ENCODE measurements around the gene ADGRG1. TPM values are rescaled to one million over a fixed set of nuclear protein-coding genes. Genes with fewer than 3 reads are reported as not detected.
A peak's percentile ranks its signal among the peaks of the same experiment; 100 is the strongest.

The ADGRG1 gene
- polyA plus RNA-seq, 4 donors: 4.1 to 158 (median 26.0) TPM

DNA sequence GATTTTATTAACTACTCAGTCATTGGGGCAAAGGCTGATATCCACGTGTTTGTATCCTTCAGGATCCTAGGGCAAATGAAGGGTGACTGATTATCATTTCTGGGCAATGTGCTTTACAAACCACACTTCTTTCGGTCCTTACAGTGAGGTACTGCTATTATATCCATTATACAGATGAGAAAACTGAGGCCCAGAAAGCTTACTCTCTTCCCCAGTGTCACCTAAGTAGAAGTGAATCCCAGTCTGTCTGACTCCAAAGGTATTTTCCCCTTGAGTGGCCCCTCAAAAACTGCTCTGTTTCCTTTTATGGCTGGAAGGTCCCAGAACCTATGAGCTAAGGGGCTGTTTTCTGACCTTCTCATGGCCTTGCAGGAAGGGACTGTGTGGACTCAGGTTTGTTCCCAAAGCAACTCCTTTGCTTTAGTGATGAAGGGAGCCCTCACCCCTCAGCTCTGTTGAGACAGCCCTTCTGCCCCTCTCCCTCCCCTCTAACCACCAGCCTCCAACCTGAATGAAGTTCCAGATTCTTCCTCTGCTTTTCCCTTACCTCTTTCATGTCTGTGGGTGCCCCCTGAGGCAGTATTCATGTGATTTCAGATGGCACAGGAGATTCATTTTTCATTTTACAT lies 27.4 kb upstream of the ADGRG1 start:
- WGBS, 3 donors: 51 to 74% (median 55%) methylated on average over 2 of the region's 2 CpGs
- H3K27ac ChIP-seq (ENCODE audit: low read depth in 1 of 3, low read length in 2 of 3): peak overlapping the region in 2 of 3 donors; percentile 6 to 70
- H3K9me3 ChIP-seq (ENCODE audit: control insufficient read depth in 2 of 2, insufficient read depth in 1 of 2, low read depth in 1 of 2, low read length in 1 of 2): no peaks in the 10 kb centered on the region
- no peak overlapping the region for H3K4me3 ChIP-seq (ENCODE audit: low read depth in 1 of 3, low read length in 3 of 3)
- H3K27me3 ChIP-seq (ENCODE audit: control insufficient read depth in 3 of 3, insufficient read depth in 3 of 3, low read length in 3 of 3): no peaks in the 10 kb centered on the region
- DNase-seq (no peak), FAIRE-seq (no peak)
- H3K4me1 ChIP-seq (ENCODE audit: control insufficient read depth in 3 of 3, insufficient read depth in 2 of 3, low read depth in 1 of 3, low read length in 2 of 3): peaks cover 0 to 7% (median 0%) of the 10 kb centered on the region in 3 donors
- H3K36me3 ChIP-seq (ENCODE audit: control insufficient read depth in 3 of 3, insufficient read depth in 2 of 3, low read depth in 1 of 3, low read length in 3 of 3): no peaks in the 10 kb centered on the region

GRCh38 chr16:57601801-57602478 lies 26.5 kb upstream of the ADGRG1 start:
- DNase-seq: peak in 1 of 2 donors; percentile 59
- Histone ChIP-seq H3K4me1 (ENCODE audit: control insufficient read depth in 3 of 3, insufficient read depth in 2 of 3, low read depth in 1 of 3, low read length in 2 of 3) (peaks cover 0 to 16% (median 1%) of the 10 kb centered on the region in 3 donors), H3K9me3 (ENCODE audit: control insufficient read depth in 2 of 2, insufficient read depth in 1 of 2, low read depth in 1 of 2, low read length in 1 of 2) (no peaks in the 10 kb centered on the region), H3K27me3 (ENCODE audit: control insufficient read depth in 3 of 3, insufficient read depth in 3 of 3, low read length in 3 of 3) (no peaks in the 10 kb centered on the region), H3K27ac (ENCODE audit: low read depth in 1 of 3, low read length in 2 of 3) (peak overlapping the region in 1 of 3 donors; percentile 51), H3K4me3 (ENCODE audit: low read depth in 1 of 3, low read length in 3 of 3) (no peak overlapping the region), H3K36me3 (ENCODE audit: control insufficient read depth in 3 of 3, insufficient read depth in 2 of 3, low read depth in 1 of 3, low read length in 3 of 3) (no peaks in the 10 kb centered on the region)
- no peak for FAIRE-seq
- 46 to 58% (median 53%) methylated on average over 10 of the region's 10 CpGs for WGBS, 3 donors

DNA sequence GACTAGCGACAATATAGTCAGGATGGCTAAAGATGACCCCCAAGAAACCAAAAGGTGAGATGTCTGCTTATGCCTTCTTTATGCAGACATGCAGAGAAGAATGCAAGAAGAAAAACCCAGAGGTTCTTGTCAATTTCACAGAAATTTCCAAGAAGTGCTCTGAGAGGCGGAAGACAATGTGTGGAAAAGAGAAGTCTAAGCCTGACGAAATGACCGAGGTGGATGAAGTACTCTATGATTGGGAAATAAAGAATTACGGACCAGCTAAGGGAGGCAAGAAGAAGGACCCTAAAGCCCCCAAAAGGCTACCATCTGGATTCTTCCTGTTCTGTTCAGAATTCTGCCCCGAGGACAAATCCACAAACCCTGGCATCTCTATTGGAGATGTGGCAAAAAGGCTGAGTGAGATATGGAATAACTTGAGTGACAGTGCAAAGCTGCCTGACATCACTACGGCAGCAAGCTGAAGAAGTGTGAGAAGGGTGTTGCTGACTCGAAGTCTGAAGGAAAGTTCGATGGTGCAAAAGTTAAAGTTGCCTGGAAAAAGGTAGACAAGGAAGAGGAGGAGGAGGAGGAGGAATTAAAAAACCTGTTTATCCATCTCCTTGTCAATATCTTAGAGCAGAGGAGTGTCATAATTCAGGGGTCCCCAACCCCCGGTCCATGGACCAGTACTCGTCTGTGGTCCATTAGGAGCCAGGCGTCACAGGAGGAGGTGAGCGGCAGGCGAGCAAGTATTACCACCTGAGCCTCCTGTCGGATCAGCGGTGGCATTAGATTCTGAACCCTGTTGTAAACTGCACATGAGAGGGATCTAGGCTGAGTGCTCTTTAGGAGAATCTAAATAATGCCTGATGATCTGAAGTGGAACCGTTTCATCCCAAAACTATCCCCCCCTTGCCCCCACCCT lies 25.1 kb upstream of the ADGRG1 start:
- FAIRE-seq (no peak), DNase-seq (no peak)
- peaks cover 0 to 29% (median 1%) of the 10 kb centered on the region in 3 donors for H3K4me1 ChIP-seq (ENCODE audit: control insufficient read depth in 3 of 3, insufficient read depth in 2 of 3, low read depth in 1 of 3, low read length in 2 of 3)
- H3K4me3 ChIP-seq (ENCODE audit: low read depth in 1 of 3, low read length in 3 of 3): no peak overlapping the region
- no peaks in the 10 kb centered on the region for H3K9me3 ChIP-seq (ENCODE audit: control insufficient read depth in 2 of 2, insufficient read depth in 1 of 2, low read depth in 1 of 2, low read length in 1 of 2)
- WGBS, 3 donors: 57 to 77% (median 60%) methylated on average over 17 of the region's 17 CpGs
- H3K27me3 ChIP-seq (ENCODE audit: control insufficient read depth in 3 of 3, insufficient read depth in 3 of 3, low read length in 3 of 3): no peaks in the 10 kb centered on the region
- H3K36me3 ChIP-seq (ENCODE audit: control insufficient read depth in 3 of 3, insufficient read depth in 2 of 3, low read depth in 1 of 3, low read length in 3 of 3): no peaks in the 10 kb centered on the region
- no peak overlapping the region for H3K27ac ChIP-seq (ENCODE audit: low read depth in 1 of 3, low read length in 2 of 3)

GRCh38 chr16:57604177-57604576 lies 24.3 kb upstream of the ADGRG1 start:
- DNase-seq: no peak

GRCh38 chr16:57606147-57606846 lies 22.1 kb upstream of the ADGRG1 start:
- DNase-seq: peak in 1 of 2 donors; percentile 26
- no peaks in the 10 kb centered on the region for H3K9me3 ChIP-seq (ENCODE audit: control insufficient read depth in 2 of 2, insufficient read depth in 1 of 2, low read depth in 1 of 2, low read length in 1 of 2)
- peak overlapping the region in 1 of 3 donors; percentile 14 for H3K4me3 ChIP-seq (ENCODE audit: low read depth in 1 of 3, low read length in 3 of 3)
- no peak for FAIRE-seq
- 14 to 56% (median 34%) methylated on average over 4 of the region's 4 CpGs for WGBS, 3 donors
- no peaks in the 10 kb centered on the region for H3K36me3 ChIP-seq (ENCODE audit: control insufficient read depth in 3 of 3, insufficient read depth in 2 of 3, low read depth in 1 of 3, low read length in 3 of 3)
- no peaks in the 10 kb centered on the region for H3K27me3 ChIP-seq (ENCODE audit: control insufficient read depth in 3 of 3, insufficient read depth in 3 of 3, low read length in 3 of 3)
- H3K27ac ChIP-seq (ENCODE audit: low read depth in 1 of 3, low read length in 2 of 3): peak overlapping the region in 2 of 3 donors; percentile 47 to 69
- H3K4me1 ChIP-seq (ENCODE audit: control insufficient read depth in 3 of 3, insufficient read depth in 2 of 3, low read depth in 1 of 3, low read length in 2 of 3): peaks cover 0 to 47% (median 1%) of the 10 kb centered on the region in 3 donors

More at GRCh38 chr16:57604177-57604576, 24.3 kb upstream of the ADGRG1 start:
- no peak for FAIRE-seq
- H3K4me3 ChIP-seq (ENCODE audit: low read depth in 1 of 3, low read length in 3 of 3): no peak overlapping the region
- no peaks in the 10 kb centered on the region for H3K9me3 ChIP-seq (ENCODE audit: control insufficient read depth in 2 of 2, insufficient read depth in 1 of 2, low read depth in 1 of 2, low read length in 1 of 2)
- H3K27me3 ChIP-seq (ENCODE audit: control insufficient read depth in 3 of 3, insufficient read depth in 3 of 3, low read length in 3 of 3): no peaks in the 10 kb centered on the region
- WGBS, 3 donors: 89 to 97% (median 93%) methylated on average over 7 of the region's 7 CpGs
- peaks cover 0 to 35% (median 1%) of the 10 kb centered on the region in 3 donors for H3K4me1 ChIP-seq (ENCODE audit: control insufficient read depth in 3 of 3, insufficient read depth in 2 of 3, low read depth in 1 of 3, low read length in 2 of 3)
- H3K27ac ChIP-seq (ENCODE audit: low read depth in 1 of 3, low read length in 2 of 3): no peak overlapping the region
- H3K36me3 ChIP-seq (ENCODE audit: control insufficient read depth in 3 of 3, insufficient read depth in 2 of 3, low read depth in 1 of 3, low read length in 3 of 3): no peaks in the 10 kb centered on the region

DNA sequence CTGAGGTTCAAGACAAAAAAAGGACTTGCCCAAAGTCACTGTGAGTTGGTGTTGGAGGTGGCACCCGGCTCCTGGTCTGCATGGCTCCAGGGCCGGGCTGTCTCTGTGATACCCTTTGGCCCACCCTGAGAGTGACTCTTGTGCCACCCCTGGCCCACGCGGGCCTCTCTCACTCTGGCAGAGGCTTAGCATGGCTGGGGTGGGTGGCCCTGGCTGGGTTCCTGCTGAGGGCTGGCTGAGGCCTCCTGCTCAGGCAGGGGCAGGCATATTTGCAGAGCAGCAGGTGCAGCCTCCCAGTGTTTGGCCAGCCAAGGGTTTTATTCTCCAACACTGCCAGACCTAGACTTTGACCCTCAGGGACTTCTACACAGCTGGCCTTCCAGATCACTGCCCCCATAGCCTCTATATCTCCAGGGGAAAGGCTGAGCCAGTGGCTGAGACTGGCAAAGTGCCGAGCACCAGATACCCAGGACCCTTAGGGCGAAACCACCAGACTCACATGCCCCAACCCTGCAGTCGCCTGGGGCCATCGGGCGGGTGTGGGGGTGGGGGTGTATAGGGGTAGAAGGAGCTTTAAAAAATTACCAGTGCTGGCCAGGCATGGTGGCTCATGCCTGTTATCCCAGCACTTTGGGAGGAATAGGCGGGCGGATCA lies 21.5 kb upstream of the ADGRG1 start:
- FAIRE-seq (no peak), DNase-seq (peak; percentile 75 to 83)
- H3K36me3 ChIP-seq (ENCODE audit: control insufficient read depth in 3 of 3, insufficient read depth in 2 of 3, low read depth in 1 of 3, low read length in 3 of 3): no peaks in the 10 kb centered on the region
- H3K4me3 ChIP-seq (ENCODE audit: low read depth in 1 of 3, low read length in 3 of 3): no peak overlapping the region
- H3K4me1 ChIP-seq (ENCODE audit: control insufficient read depth in 3 of 3, insufficient read depth in 2 of 3, low read depth in 1 of 3, low read length in 2 of 3): peaks cover 0 to 51% (median 1%) of the 10 kb centered on the region in 3 donors
- H3K27me3 ChIP-seq (ENCODE audit: control insufficient read depth in 3 of 3, insufficient read depth in 3 of 3, low read length in 3 of 3): no peaks in the 10 kb centered on the region
- H3K27ac ChIP-seq (ENCODE audit: low read depth in 1 of 3, low read length in 2 of 3): peak overlapping the region in 2 of 3 donors; percentile 47 to 69
- WGBS, 3 donors: 14 to 51% (median 37%) methylated on average over 11 of the region's 11 CpGs
- no peaks in the 10 kb centered on the region for H3K9me3 ChIP-seq (ENCODE audit: control insufficient read depth in 2 of 2, insufficient read depth in 1 of 2, low read depth in 1 of 2, low read length in 1 of 2)

GRCh38 chr16:57607676-57608461 lies 20.6 kb upstream of the ADGRG1 start:
- Histone ChIP-seq H3K36me3 (ENCODE audit: control insufficient read depth in 3 of 3, insufficient read depth in 2 of 3, low read depth in 1 of 3, low read length in 3 of 3) (no peaks in the 10 kb centered on the region), H3K27ac (ENCODE audit: low read depth in 1 of 3, low read length in 2 of 3) (peak overlapping the region in 1 of 3 donors; percentile 69), H3K4me3 (ENCODE audit: low read depth in 1 of 3, low read length in 3 of 3) (no peak overlapping the region), H3K9me3 (ENCODE audit: control insufficient read depth in 2 of 2, insufficient read depth in 1 of 2, low read depth in 1 of 2, low read length in 1 of 2) (no peaks in the 10 kb centered on the region), H3K27me3 (ENCODE audit: control insufficient read depth in 3 of 3, insufficient read depth in 3 of 3, low read length in 3 of 3) (no peaks in the 10 kb centered on the region), H3K4me1 (ENCODE audit: control insufficient read depth in 3 of 3, insufficient read depth in 2 of 3, low read depth in 1 of 3, low read length in 2 of 3) (peaks cover 0 to 51% (median 1%) of the 10 kb centered on the region in 3 donors)
- DNase-seq (peak in 1 of 2 donors; percentile 19), FAIRE-seq (no peak)
- 75 to 84% (median 82%) methylated on average over 10 of the region's 10 CpGs for WGBS, 3 donors
